NK-92 treated with Interleukin-12 subunit alpha and Interleukin-12 subunit beta, amount 100 ng/mL, for 24 hours (cell line): ENCODE data around the gene SEC14L5.
"Not testable (repeated sequence)": the region's sequence is repeated elsewhere in the genome, so short reads cannot be mapped to it uniquely, and the experiment has no call there.

Source experiments
- DNase-seq: peaks from one replicate; lab custom pipeline; 2025; lab: John Stamatoyannopoulos, UW

Gene SEC14L5

DNA sequence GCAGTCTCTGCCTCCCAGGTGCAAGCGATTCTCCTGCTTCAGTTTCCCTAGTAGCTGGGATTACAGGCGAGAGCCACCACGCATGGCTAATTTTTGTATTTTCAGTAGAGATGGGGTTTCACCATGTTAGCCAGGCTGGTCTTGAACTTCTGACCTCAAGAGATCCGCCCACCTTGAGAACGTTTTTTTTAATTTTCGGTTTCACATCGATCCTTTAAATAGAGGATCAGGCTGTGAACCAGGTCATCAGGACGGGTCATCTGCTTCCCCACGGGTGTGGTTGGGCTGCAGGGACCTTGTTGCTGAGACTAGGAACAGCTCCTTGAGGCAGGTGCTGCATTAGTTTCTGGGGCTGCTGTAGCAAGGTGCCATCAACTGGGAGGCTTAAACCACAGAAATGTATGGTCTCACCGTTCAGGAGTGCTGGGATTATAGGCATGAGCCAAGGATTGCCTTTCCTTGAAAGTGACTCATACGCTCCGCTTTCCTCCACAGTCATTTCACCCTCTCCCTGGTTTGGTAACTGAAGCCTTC is 83.5 kb downstream of the SEC14L5 start:
- no peak for DNase-seq

- DNase-seq, result no peak
These were observed 84.5 kb downstream of the SEC14L5 start for GRCh38 chr16:5042574-5043171.

GRCh38 chr16:5044011-5044540 is 85.9 kb downstream of the SEC14L5 start:
- DNase-seq, result no peak

- not testable (repeated sequence) for DNase-seq
These were observed 86.5 kb downstream of the SEC14L5 start for GRCh38 chr16:5044581-5044980.

- no peak for DNase-seq
These were observed 87.5 kb downstream of the SEC14L5 start for GRCh38 chr16:5045499-5046115.

GRCh38 chr16:5046914-5047313 is 88.8 kb downstream of the SEC14L5 start:
- no peak for DNase-seq

DNA sequence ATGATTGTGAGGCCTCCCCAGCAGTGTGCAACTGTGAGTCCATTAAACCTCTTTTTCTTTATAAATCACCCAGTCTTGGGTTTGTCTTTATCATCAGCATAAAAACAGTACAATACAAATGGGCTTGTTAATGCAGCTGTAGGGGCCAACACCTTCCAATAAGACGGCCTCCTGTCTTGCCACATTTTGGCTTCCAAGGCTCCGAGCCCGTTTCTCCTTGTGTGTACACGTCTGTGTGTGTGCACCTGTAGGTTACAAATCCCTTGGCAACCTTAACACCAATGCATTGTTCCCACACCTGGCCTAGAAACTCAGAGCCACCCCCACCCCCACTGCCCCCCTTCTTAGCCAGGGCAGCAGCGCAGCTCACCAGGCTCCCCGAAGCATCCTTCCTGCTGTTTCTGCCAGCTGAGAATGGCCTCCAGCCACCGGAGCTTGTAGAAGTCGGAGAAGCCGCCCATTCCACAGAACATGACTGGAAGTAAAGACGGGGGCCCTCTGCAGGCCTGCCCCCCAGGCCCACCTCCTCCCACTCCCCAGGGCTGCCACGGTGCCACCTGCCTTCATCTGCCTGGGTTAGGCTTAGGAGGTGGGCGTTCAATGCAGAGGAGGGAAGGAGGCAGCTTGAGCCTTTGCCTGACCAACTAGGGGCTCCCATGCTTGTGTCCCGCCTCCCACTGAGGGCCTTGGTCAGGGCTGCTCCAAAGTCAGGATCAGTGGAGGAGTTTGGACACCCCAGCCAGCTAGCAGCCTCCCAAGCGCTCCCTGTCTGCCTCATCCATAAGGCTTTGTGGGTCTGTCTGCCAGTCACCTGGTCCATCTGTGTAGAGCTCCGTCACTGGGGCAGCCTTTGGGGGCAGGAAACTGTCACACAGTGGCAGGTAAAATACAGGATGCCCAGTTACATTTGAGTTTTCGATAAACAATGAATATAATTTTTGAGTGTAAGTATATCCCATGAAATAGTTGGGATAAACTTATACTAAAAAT is 97.0 kb downstream of the SEC14L5 start:
- DNase-seq, result no peak

DNA sequence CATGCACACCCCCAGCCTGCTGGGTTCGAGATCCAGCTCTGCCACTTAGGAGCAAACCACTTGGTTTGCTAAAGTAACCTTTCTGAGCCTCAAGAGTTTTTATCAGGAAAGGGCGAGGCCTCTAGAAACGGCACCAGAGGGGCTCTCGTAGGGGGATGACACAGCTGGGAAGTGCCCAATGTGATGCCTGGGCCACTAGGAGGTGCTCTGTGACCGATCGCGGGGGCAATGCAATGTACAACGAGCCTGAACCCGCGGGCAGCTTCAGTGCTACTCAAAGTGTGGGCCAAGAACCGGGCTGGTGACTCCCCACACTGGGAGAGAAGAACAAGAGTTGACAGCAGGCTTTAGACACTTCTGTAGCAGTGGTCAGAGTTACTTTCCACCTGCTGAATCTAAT is 98.2 kb downstream of the SEC14L5 start:
- DNase-seq, result no peak

- DNase-seq, result no peak
These were observed 100.3 kb downstream of the SEC14L5 start for GRCh38 chr16:5058476-5058875.

DNA sequence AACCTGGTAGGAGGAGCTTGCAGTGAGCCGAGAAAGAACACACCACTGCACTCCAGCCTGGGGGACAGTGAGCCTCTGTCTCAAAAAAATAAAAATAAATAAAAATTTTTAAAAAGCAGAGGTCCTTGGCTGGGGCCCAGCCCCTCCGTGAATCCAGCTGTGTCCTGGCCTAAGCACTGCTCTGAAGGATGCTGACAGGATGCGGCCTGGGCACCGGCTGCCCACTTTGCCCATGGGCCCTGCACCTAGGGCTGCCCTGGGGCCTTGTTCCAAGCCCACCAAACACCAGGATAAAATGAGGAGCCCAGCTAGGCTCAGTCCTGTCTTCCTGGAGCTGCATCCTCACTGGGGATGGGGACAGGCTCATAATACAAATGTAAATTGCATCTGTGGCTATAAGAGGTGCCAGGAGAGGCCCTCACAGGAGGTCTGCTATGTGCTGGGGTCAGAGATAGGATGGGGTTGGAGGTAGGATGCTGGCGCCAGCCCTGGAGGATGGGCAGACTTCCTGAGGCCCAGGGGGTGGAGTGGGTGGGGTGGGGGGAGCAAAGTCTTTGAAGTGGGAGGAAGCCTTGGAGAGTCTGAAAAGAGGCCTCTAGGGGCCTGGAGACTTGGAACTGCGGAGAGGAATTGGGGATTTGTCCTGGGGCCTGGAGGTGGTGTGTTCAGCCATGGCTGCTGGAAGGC is 101.4 kb downstream of the SEC14L5 start:
- no peak for DNase-seq

GRCh38 chr16:5060073-5060641 is 102.0 kb downstream of the SEC14L5 start:
- DNase-seq, result no peak

GRCh38 chr16:5062051-5062450 is 103.9 kb downstream of the SEC14L5 start:
- no peak for DNase-seq

GRCh38 chr16:5062790-5063765 is 104.9 kb downstream of the SEC14L5 start:
- no peak for DNase-seq

DNA sequence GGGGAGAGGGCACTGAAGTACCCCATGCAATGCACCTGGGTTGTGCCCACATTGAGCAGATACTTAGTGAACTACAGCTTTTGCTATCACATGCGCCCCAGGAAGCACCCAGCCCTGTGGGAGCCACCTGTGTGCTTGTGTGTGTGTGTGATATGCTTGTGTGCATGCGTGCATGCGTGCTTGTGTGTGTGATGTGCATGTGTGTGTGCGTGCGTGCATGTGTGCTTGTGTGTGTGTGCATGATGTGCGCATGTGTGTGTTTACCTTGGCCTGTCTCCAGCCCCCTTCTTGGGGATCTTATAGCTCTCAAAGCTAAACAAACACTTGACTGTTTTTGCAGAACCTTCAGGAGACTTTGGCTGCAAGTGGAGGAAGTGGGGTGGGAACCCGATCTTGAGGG is 106.8 kb downstream of the SEC14L5 start:
- DNase-seq, result no peak

DNA sequence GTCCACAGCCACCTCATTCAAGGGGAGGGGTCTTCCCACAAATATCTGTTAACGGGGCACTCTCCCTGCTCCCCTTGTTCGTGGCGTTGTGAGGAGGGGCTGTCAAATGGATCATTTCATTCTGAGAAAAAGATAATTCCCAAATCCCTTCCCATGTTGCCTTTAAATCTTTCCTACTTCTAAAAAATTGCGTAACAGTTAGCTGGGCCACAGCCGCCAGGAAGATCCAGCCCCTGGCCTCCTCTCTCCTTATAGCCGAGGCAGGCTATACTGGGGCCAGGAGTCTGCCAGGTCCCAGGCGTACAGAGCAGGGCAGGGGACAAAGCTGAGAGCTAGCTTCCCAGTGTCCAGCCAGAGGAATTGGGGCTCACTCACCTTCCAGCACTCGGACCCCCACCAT is 107.2 kb downstream of the SEC14L5 start:
- DNase-seq, result no peak

- no peak for DNase-seq
These were observed 107.7 kb downstream of the SEC14L5 start, which contains the start of gene C16orf89 for GRCh38 chr16:5065813-5066212. Gene C16orf89, minus strand, starts transcription at chr16:5065956. Its CDS starts 48 bp downstream, at chr16:5065908.

GRCh38 chr16:5066511-5066910 is 108.4 kb downstream of the SEC14L5 start:
- no peak for DNase-seq
